ENCODE results near the gene RPS27. TPM values are rescaled to one million over a fixed set of nuclear protein-coding genes. Genes with fewer than 3 reads are reported as not detected.

Gene RPS27
- polyA plus RNA-seq, 1 of the 3 experiments (the other 2 are of a cell fraction), result 7,060 TPM

DNA sequence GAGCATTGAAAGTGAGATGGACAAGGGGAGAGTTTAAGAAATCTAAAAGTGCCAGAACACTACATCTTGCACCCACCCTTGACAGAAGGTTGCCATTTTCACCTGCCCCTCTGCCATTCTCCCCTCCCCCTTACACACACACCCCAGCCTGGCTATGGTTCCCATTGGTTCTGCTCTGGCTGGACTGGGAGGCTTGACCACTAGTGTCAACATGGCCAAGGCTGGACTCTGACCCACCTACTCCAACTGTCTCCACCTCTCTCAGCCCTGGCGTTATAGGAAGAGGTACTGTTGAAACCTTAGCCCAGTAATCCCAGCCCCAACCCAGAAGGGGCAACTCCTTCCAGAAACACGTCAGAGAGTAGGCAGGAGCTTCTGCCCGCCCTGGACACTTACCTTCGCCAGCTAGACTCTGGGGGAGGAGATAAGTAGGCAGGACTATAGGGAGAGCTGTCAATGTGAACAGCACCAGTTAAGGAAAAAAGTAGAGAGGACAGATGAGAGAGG, 36.6 kb upstream of the RPS27 start:
- H3K9me3 ChIP-seq, result no peaks in the 10 kb centered on the region
- no peak for DNase-seq
- peaks cover 9 to 48% of the 10 kb centered on the region in 2 experiments for H3K36me3 ChIP-seq (replicated peaks in 1 of 2; ENCODE audit: control insufficient read depth in 1 of 2, insufficient read depth in 2 of 2, low read length in 1 of 2)
- peaks cover 60% of the 10 kb centered on the region for H3K79me2 ChIP-seq (ENCODE audit: insufficient read depth)
- peaks cover 4% of the 10 kb centered on the region for H3F3A ChIP-seq (replicated peaks; ENCODE audit: insufficient read depth)
- 95% methylated on average over 4 of the region's 4 CpGs for WGBS (ENCODE audit: low lambda C conversion rate)
- H4K20me1 ChIP-seq (ENCODE audit: insufficient read depth), result peaks cover 41% of the 10 kb centered on the region
- peaks cover 5 to 31% of the 10 kb centered on the region in 2 experiments; a peak in 3 of 4 replicates for H3K4me1 ChIP-seq (ENCODE audit: control insufficient read depth in 1 of 2, insufficient read depth in 2 of 2, low read depth in 1 of 2, low read length in 1 of 2)
- no peak overlapping the region for H3K4me3 ChIP-seq (ENCODE audit: low read depth in 2 of 2, low read length in 1 of 2)
- ChIA-PET CTCF (interaction anchor here (1.0 to 5.9 kb wide), 7 partner anchors 8 to 157 kb away, joined by 3 to 51 read pairs (median 3); partner anchors contain the start of genes DENND4B and RAB13), POLR2A (interaction anchor here (0.9 to 1.7 kb wide), 4 partner anchors 9 to 170 kb away, joined by 3 to 4 read pairs (median 4); partner anchors contain the start of genes CREB3L4 and SLC39A1)
- no peaks in the 10 kb centered on the region for H3K27me3 ChIP-seq (ENCODE audit: insufficient read depth)
- no peak overlapping the region for H3K4me2 ChIP-seq
- TF ChIP-seq POLR2AphosphoS5 (IDR thresholded peaks at IDR 0.05; ENCODE audit: low read depth, low read length) (no peak), RXRA (IDR thresholded peaks at IDR 0.05; ENCODE audit: borderline replicate concordance, low read depth) (no peak), NFIC (IDR thresholded peaks at IDR 0.05; ENCODE audit: borderline replicate concordance) (no peak), FOXM1 (IDR thresholded peaks at IDR 0.05; ENCODE audit: low read depth) (no peak), TCF12 (IDR thresholded peaks at IDR 0.05) (no peak), JUND (IDR thresholded peaks at IDR 0.05) (no peak)
- TF ChIP-seq, protein P1, sequence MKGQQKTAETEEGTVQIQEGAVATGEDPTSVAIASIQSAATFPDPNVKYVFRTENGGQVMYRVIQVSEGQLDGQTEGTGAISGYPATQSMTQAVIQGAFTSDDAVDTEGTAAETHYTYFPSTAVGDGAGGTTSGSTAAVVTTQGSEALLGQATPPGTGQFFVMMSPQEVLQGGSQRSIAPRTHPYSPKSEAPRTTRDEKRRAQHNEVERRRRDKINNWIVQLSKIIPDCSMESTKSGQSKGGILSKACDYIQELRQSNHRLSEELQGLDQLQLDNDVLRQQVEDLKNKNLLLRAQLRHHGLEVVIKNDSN (IDR thresholded peaks at IDR 0.05; ENCODE audit: borderline replicate concordance, low read depth), result no peak
- TF ChIP-seq, protein P2, sequence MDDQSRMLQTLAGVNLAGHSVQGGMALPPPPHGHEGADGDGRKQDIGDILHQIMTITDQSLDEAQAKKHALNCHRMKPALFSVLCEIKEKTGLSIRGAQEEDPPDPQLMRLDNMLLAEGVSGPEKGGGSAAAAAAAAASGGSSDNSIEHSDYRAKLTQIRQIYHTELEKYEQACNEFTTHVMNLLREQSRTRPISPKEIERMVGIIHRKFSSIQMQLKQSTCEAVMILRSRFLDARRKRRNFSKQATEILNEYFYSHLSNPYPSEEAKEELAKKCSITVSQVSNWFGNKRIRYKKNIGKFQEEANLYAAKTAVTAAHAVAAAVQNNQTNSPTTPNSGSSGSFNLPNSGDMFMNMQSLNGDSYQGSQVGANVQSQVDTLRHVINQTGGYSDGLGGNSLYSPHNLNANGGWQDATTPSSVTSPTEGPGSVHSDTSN (IDR thresholded peaks at IDR 0.05), result no peak
- TF ChIP-seq, protein P3, sequence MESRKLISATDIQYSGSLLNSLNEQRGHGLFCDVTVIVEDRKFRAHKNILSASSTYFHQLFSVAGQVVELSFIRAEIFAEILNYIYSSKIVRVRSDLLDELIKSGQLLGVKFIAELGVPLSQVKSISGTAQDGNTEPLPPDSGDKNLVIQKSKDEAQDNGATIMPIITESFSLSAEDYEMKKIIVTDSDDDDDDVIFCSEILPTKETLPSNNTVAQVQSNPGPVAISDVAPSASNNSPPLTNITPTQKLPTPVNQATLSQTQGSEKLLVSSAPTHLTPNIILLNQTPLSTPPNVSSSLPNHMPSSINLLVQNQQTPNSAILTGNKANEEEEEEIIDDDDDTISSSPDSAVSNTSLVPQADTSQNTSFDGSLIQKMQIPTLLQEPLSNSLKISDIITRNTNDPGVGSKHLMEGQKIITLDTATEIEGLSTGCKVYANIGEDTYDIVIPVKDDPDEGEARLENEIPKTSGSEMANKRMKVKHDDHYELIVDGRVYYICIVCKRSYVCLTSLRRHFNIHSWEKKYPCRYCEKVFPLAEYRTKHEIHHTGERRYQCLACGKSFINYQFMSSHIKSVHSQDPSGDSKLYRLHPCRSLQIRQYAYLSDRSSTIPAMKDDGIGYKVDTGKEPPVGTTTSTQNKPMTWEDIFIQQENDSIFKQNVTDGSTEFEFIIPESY (IDR thresholded peaks at IDR 0.05; ENCODE audit: borderline replicate concordance, low read depth), result no peak
- TF ChIP-seq, protein P4, sequence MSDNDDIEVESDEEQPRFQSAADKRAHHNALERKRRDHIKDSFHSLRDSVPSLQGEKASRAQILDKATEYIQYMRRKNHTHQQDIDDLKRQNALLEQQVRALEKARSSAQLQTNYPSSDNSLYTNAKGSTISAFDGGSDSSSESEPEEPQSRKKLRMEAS (IDR thresholded peaks at IDR 0.05; ENCODE audit: low read depth), result no peak
- TF ChIP-seq, protein P5, sequence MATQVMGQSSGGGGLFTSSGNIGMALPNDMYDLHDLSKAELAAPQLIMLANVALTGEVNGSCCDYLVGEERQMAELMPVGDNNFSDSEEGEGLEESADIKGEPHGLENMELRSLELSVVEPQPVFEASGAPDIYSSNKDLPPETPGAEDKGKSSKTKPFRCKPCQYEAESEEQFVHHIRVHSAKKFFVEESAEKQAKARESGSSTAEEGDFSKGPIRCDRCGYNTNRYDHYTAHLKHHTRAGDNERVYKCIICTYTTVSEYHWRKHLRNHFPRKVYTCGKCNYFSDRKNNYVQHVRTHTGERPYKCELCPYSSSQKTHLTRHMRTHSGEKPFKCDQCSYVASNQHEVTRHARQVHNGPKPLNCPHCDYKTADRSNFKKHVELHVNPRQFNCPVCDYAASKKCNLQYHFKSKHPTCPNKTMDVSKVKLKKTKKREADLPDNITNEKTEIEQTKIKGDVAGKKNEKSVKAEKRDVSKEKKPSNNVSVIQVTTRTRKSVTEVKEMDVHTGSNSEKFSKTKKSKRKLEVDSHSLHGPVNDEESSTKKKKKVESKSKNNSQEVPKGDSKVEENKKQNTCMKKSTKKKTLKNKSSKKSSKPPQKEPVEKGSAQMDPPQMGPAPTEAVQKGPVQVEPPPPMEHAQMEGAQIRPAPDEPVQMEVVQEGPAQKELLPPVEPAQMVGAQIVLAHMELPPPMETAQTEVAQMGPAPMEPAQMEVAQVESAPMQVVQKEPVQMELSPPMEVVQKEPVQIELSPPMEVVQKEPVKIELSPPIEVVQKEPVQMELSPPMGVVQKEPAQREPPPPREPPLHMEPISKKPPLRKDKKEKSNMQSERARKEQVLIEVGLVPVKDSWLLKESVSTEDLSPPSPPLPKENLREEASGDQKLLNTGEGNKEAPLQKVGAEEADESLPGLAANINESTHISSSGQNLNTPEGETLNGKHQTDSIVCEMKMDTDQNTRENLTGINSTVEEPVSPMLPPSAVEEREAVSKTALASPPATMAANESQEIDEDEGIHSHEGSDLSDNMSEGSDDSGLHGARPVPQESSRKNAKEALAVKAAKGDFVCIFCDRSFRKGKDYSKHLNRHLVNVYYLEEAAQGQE (IDR thresholded peaks at IDR 0.05; ENCODE audit: low read depth, low read length), result no peak
- H3K27ac ChIP-seq (ENCODE audit: low read depth in 2 of 2, low read length in 1 of 2), result no peak overlapping the region
- no peaks in the 10 kb centered on the region for H3K9me2 ChIP-seq
- H2AFZ ChIP-seq (ENCODE audit: low read depth), result no peak overlapping the region
- no peak overlapping the region for H3K9ac ChIP-seq
